GM18508 (cell line): ENCODE measurements around the gene SPRR2D.
"Not testable (repeated sequence)": the region's sequence is repeated elsewhere in the genome, so short reads cannot be mapped to it uniquely, and the experiment has no call there.

Experiments used
- ATAC-seq: cut with Tn5 transposase; IDR thresholded peaks from one replicate; pipeline ENCODE4 v1.9.1; 2021; ENCODE audit warnings: moderate number of reproducible peaks; ENCODE audit not compliant: insufficient read depth, unreplicated experiment

Gene SPRR2D

DNA sequence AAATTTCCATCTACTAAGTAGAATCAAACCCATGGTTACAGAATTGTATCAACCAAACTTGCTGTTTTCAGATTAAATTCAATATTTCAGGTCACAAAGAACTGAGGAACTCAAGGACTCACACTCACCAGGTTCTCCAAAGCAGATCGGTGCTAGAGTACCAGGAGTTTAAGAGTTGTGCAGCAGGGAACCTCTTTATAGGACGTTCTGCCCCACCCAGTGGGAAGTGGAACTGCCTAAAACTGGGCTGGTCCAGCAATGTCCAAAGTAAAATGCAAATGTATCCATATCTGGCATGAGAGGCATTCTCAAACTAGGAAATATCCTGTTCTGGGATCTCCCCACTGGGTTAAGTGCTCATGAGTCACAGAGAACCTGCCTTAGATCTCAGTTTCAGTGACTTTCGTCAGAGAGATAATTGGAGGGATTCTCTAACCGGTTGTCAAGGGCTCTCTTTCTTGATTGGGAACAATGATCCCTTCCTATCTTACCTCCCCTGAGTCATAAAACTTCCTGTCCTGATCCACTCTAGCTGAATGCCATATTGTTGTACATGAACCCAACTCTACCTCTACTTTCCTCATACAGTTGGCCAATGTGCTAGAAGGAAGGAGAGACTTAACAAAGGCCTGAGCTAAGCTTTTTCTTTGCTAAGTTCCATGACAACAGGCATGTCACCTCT is at the start of gene SPRR2D:
TSS of gene SPRR2D (minus strand) at position 171 of the 682 bp plus-strand sequence. CDS start 774 bp downstream, outside the sequence.
- ATAC-seq, result no peak

DNA sequence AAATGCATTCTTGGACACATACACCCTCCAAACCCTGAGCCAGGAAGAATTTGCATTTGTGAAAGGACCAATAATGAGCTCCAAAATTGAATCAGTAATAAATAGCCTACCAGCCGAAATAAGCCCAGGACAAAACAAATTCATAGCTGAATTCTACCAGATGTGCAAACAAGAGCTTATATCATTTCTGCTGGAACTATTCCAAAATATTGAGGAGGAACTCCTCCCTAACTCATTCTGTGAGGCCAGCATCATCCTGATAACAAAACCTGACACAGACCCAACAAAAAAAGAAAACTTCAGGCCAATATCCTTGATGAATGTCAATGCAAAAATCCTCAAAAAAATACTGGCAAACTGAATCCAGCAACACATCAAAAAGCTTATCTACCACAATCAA is 46.7 kb upstream of the SPRR2D start:
- no peak for ATAC-seq

DNA sequence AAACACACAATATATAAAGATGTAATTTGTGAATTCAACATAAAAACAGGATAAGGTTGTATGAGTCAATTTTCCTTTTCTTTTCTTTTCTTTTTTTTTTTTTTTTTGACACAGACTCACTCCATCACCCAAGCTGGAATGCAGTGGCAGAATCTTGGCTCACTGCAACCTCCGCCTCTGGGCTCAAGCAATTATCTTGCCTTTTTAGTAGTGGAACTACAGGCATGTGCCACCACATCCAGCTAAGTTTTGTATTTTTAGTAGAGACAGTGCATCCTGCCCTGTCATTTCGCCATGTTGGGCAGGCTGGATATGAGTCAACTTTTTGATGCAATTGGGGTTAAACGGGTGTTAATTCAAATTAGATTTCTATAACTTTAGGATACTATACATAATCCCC is 40.8 kb upstream of the SPRR2D start:
- ATAC-seq, result no peak

DNA sequence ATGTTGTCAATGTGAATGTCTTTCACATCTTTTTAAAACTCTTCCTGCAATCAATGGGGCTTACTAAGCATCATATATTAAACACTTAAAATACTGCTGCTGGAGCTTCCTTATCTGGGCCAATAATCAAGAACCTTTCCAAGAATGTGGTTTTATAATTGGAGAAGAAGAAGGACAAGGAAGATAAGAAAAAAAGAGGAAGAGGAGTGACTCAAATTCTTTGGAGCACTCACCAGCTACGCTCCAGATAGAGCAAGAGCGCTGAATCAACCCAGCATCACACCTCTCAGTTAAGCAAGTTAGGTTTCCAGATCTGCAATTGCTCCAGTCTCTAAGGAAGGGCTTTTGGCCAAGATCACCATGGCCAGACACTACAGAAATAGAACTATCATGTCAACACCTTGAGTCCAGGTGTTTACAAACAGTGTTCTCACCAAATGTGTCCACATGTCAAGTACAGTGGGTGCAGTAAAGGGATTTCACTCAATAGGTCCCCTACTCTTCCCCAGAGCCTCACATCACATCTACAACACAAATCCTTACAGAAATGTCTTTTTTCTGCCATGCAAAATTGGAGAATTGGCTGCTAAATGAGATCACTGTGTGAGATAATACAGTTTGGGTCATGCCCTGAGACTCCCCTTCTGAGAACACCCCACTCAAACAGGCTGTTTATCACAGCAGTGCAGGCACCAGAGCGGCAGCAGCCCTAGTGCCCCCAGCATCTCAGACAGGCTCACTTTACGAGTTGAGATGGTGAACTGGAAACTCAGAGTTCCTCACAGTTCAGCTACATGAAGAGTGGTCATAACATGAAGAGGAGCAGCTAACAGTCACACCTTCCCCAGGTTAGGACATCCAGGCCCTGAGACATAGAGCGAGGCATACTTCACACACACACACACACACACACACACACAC is 32.1 kb upstream of the SPRR2D start:
- no peak for ATAC-seq

GRCh38 chr1:153071511-153071910 is 30.6 kb upstream of the SPRR2D start, which contains the start of gene SPRR2B:
Gene SPRR2B, minus strand, starts transcription at chr1:153071611. Its CDS starts 772 bp downstream, at chr1:153070839.
- ATAC-seq, result no peak

DNA sequence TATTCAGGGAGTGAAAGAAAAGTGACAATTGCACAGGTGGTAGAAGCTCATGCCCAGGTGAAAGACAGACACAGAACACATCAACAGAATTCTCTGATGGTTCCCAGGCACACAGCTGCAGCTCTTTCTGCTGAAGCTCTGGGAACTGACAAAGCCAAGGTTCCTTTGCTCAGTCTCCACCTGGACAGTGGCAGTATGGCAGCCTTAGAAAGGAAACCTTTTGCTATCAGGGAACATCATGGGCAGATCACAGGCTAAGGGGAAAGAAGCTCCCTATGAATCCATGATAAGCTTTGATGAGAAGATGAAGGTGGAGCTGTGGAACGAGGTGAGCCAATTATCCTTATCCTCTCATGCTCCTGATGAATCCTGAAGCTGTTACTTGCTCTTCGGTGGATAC is 29.3 kb upstream of the SPRR2D start:
- ATAC-seq, result no peak

GRCh38 chr1:153058826-153059784 is 18.2 kb upstream of the SPRR2D start:
- ATAC-seq, result no peak

- ATAC-seq, result no peak
These were observed 17.2 kb upstream of the SPRR2D start for GRCh38 chr1:153058154-153058553.

- ATAC-seq, result no peak
These were observed 16.5 kb upstream of the SPRR2D start, which contains the start of gene SPRR2A for GRCh38 chr1:153057375-153057774. Gene SPRR2A, minus strand, starts transcription at chr1:153057512. Its CDS starts 777 bp downstream, at chr1:153056735.

DNA sequence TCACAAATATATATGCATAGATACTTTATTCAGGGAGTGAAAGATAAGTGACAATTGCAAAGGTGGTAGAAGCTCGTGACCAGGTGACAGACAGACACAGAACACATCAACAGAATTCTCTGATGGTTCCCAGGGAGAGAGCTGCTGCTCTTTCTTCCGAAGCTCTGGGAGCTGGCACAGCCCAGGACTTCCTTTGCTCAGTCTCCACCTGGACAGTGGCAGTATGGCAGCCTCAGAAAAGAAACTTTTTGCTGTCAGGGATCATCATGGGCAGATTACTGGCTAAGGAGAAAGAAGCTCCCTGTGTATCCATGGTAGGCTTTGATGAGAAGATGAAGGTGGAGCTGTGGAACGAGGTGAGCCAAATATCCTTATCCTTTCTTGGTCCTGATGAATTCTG is 15.2 kb upstream of the SPRR2D start:
- not testable (repeated sequence) for ATAC-seq

DNA sequence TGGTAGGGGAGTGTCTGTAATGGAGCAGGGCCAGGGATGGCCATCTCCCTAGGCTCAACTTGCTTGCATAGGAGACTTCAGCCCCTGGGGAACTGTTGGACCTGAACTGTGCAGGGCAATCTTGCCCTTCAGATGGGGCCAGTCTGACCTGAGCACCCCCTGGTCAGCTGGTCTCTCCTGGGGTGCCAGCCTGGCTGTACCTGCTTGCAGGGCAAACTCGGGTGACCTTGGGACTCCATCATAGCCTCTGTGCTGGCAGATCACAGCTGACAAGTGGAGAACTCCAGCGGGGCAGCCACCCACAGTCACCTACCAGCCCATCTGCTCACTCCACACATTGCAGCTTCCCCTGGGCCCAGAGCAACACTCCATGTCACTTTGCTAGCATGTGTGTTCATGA is 8.3 kb upstream of the SPRR2D start:
- no peak for ATAC-seq

DNA sequence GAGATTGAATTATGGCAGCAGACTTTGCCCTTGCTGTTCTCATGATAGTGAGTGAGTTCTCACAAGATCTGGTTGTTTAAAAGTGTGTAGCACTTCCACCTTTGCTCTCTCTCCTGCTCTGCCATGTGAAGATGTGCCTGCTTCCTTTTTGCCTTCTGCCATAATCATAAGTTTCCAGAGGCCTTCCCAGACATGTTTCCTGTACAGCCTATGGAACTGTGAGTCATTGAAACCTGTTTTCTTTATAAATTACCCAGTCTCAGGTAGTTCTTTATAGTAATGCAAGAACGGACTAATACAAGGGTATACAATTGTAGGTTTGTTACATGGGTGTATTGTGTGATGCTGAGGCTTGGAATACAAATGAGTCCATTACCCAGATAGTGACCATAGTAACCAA is 5.7 kb downstream of the SPRR2D start:
- ATAC-seq, result no peak

DNA sequence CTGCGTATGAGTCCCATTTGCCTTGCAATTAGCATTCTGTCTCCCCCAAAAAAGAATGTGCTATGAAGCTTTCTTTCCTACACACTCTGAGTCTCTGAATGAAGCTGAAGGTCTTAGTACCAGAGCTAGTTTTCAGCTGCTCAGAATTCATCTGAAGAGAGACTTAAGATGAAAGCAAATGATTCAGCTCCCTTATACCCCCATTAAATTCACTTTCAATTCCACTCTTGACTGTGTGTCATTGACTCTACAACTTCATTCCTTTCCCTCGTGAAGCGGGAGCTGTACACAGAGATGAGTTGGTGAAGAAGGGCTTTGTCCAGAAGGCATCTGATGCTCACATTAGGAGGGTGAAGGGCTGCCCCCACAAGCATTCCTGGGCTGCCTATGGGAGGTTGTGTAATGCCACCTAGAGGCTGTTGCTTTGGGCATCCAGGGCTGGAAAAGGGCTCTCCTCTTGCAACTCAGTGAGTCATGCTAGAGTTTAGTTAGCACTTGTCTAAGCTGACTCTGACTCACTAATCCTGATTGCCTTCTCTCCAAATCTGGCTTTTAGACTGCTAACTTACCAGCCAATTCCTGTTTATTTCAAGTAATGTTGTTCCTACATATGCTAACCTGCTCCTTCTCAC is 8.1 kb downstream of the SPRR2D start:
- no peak for ATAC-seq

- no peak for ATAC-seq
These were observed 8.8 kb downstream of the SPRR2D start for GRCh38 chr1:153032073-153032472.

GRCh38 chr1:153030895-153031294 is 10.0 kb downstream of the SPRR2D start, which contains the start of gene SPRR1B:
Gene SPRR1B, plus strand, starts transcription at chr1:153031203. Its CDS starts 1,143 bp downstream, at chr1:153032346.
- no peak for ATAC-seq

DNA sequence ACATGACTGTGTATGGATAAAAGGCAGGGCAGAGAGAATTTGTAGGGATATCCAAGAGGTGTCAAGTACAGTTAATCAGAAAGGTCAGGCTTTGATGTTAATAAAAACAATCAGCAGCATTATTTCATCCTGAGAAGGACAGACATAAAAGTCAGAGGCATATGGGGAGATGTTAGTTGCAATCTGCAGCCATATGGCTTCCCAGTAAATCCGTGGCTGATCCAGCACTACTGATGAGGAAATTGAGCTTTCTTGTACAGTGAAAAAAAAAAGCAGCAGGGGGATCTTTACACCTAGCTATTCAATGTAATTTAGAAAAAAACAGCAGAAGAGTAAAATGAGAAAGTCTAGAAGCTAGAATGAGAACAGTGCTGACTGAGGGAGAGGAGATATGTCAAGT is 12.2 kb downstream of the SPRR2D start:
- no peak for ATAC-seq

DNA sequence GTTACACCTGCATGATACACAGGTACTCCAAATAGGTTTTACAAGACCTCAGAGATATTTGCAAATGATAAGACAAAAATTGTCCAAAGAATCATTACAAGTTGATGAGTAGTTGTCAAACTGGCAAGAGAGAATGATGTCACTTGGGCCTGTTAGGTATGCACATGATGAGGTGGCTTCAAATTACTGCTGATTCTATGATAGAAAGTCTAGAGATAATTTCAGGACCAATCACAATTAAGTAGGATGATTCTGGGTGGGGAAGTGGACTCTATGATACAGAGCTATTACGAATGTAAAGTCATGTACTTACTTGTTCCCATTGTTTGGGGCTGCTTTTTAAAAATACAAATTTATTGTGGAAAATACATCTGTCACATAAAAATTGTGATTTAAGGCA is 15.1 kb downstream of the SPRR2D start:
- no peak for ATAC-seq

GRCh38 chr1:153024413-153024812 is 16.5 kb downstream of the SPRR2D start:
- ATAC-seq, result no peak

GRCh38 chr1:153023109-153023508 is 17.8 kb downstream of the SPRR2D start:
- no peak for ATAC-seq

GRCh38 chr1:153022340-153022739 is 18.6 kb downstream of the SPRR2D start:
- ATAC-seq, result not testable (repeated sequence)
